HL-60 (cell line): ENCODE measurements around the gene PRR18.

ENCODE experiments used
- DNase-seq, 2 experiments: peaks; one replicate each; pipeline ENCODE4 v3.0.0-alpha.2; 2010 to 2020; ENCODE audit warnings: low read depth in 1 of 2, low spot score in 1 of 2
- H3K27ac ChIP-seq: fragments of 250-450 bp; sonication (Bioruptor Pico); replicated peaks from 2 replicates; pipeline ENCODE4 v1.5.1; 2020; ENCODE audit warnings: mild to moderate bottlenecking, moderate library complexity
- H3K27me3 ChIP-seq: fragments of 250-450 bp; sonication (Bioruptor Pico); 2 replicates; pipeline ENCODE4 v1.5.1; 2021; ENCODE audit warnings: mild to moderate bottlenecking, moderate library complexity; ENCODE audit not compliant: insufficient read depth, poor library complexity, severe bottlenecking
- H3K4me3 ChIP-seq: replicated peaks from 2 replicates; pipeline ENCODE4 v1.5.1; 2011; ENCODE audit warnings: mild to moderate bottlenecking, control low read depth, low read length; ENCODE audit not compliant: insufficient read depth
- GABPA ChIP-seq: IDR thresholded peaks from 2 replicates; pipeline ENCODE4 v1.6.1; 2012; ENCODE audit warnings: low read depth
- POLR2AphosphoS5 ChIP-seq: IDR thresholded peaks from 2 replicates; pipeline ENCODE4 v1.6.1; 2012; ENCODE audit warnings: low read depth
- SPI1 ChIP-seq: IDR thresholded peaks from 2 replicates; pipeline ENCODE4 v1.6.1; 2012; ENCODE audit warnings: low read depth, mild to moderate bottlenecking, borderline replicate concordance
- long read RNA-seq: library from polyadenylated mRNA; unstranded; transcript quantifications from one replicate; pipeline ENCODE4 v2.0.0, GENCODE V29; 2020
- TF ChIP-seq, protein P1 (sequence below): IDR thresholded peaks from one replicate; pipeline ENCODE4 v1.5.1; 2011; ENCODE audit warnings: low read length, control low read depth, inconsistent platforms; ENCODE audit not compliant: insufficient read depth
- TF ChIP-seq, protein P2 (sequence below): IDR thresholded peaks from 2 replicates; pipeline ENCODE4 v1.6.1; 2012; ENCODE audit warnings: low read depth; ENCODE audit not compliant: insufficient replicate concordance

Gene PRR18, protein sequence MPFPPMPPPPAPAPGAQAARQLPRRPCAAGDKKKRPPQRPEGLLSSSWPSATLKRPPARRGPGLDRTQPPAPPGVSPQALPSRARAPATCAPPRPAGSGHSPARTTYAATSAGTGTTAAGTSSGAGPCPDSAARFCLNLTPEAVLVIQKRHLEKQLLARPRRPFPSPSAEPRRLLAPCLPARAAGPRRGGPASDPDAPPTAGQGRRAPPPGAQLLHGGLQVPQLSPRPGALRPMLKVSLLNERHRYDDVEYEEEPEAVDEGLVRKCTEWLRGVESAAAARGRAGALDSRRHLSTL
- long read RNA-seq: 0 reads

DNA sequence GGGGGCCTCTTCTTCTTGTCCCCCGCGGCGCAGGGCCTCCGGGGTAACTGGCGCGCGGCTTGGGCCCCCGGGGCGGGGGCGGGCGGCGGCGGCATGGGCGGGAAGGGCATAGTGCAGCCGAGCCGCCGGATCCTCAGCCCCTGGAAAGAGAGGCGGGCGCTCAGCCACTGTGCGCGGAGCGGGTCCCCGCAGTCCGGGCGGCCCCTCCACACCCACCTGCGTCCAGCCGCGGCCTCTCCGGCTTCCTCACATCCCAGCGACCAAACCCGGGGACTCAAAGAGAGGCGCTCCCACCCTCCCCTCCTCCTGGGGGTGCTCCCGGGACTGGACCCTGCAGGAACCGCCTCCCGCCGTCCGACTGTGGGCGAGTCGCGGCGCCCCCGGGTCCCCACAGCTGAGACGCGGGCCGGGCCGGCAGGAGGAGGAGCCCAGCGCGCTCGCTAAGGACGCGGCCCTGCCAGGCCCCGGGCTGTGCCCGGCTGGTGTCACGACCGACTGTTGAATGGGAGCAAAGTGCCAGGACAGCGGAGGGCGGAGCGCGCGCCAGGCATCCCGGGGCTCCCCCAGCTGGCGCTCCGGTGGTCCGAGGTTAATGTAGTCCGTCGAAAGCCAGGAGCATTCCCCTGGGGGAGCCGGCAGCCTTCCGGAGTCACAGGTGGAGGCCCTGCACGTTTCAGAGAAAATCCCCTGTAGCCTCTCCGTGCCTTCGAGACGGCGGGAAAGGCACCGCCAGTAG is at the start of gene PRR18:
Gene PRR18 (minus strand): TSS at position 360 of the 736 bp plus-strand sequence. CDS start 250 bp downstream, at position 110.
- Histone ChIP-seq H3K27ac (no peak within 1 kb of the TSS), H3K4me3 (peak within 1 kb of the TSS; percentile 36), H3K27me3 (peaks cover 35% of the 10 kb centered on the region)
- DNase-seq: no peak
- TF ChIP-seq, protein P1, sequence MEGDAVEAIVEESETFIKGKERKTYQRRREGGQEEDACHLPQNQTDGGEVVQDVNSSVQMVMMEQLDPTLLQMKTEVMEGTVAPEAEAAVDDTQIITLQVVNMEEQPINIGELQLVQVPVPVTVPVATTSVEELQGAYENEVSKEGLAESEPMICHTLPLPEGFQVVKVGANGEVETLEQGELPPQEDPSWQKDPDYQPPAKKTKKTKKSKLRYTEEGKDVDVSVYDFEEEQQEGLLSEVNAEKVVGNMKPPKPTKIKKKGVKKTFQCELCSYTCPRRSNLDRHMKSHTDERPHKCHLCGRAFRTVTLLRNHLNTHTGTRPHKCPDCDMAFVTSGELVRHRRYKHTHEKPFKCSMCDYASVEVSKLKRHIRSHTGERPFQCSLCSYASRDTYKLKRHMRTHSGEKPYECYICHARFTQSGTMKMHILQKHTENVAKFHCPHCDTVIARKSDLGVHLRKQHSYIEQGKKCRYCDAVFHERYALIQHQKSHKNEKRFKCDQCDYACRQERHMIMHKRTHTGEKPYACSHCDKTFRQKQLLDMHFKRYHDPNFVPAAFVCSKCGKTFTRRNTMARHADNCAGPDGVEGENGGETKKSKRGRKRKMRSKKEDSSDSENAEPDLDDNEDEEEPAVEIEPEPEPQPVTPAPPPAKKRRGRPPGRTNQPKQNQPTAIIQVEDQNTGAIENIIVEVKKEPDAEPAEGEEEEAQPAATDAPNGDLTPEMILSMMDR: no peak
- TF ChIP-seq SPI1 (no peak), POLR2AphosphoS5 (no peak), GABPA (no peak)
- TF ChIP-seq, protein P2, sequence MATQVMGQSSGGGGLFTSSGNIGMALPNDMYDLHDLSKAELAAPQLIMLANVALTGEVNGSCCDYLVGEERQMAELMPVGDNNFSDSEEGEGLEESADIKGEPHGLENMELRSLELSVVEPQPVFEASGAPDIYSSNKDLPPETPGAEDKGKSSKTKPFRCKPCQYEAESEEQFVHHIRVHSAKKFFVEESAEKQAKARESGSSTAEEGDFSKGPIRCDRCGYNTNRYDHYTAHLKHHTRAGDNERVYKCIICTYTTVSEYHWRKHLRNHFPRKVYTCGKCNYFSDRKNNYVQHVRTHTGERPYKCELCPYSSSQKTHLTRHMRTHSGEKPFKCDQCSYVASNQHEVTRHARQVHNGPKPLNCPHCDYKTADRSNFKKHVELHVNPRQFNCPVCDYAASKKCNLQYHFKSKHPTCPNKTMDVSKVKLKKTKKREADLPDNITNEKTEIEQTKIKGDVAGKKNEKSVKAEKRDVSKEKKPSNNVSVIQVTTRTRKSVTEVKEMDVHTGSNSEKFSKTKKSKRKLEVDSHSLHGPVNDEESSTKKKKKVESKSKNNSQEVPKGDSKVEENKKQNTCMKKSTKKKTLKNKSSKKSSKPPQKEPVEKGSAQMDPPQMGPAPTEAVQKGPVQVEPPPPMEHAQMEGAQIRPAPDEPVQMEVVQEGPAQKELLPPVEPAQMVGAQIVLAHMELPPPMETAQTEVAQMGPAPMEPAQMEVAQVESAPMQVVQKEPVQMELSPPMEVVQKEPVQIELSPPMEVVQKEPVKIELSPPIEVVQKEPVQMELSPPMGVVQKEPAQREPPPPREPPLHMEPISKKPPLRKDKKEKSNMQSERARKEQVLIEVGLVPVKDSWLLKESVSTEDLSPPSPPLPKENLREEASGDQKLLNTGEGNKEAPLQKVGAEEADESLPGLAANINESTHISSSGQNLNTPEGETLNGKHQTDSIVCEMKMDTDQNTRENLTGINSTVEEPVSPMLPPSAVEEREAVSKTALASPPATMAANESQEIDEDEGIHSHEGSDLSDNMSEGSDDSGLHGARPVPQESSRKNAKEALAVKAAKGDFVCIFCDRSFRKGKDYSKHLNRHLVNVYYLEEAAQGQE: no peak

DNA sequence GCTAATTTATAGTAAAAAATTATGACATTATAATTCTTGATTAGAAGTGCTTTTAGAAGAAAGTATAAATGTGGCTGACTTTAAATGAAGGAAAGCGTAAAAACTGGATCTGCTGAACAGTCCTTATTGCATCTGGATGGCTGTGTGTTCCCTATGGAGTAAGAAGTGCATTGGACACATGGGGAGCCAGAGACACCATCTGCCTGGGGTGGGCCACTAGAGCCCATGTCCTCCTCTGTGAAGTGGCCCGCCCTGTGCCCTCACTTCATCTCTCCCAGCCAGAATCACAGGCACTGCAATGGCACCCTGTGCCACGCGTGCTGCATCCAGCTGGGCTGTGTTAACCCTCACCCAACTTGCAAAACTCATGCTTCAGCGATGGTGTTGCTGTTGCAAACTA is 47.4 kb upstream of the PRR18 start:
- DNase-seq: no peak
- TF ChIP-seq GABPA (no peak), POLR2AphosphoS5 (no peak), SPI1 (no peak)
- TF ChIP-seq, protein P2: no peak
- TF ChIP-seq, protein P1: no peak
- Histone ChIP-seq H3K27me3 (no peaks in the 10 kb centered on the region), H3K4me3 (no peak overlapping the region), H3K27ac (no peak overlapping the region)

DNA sequence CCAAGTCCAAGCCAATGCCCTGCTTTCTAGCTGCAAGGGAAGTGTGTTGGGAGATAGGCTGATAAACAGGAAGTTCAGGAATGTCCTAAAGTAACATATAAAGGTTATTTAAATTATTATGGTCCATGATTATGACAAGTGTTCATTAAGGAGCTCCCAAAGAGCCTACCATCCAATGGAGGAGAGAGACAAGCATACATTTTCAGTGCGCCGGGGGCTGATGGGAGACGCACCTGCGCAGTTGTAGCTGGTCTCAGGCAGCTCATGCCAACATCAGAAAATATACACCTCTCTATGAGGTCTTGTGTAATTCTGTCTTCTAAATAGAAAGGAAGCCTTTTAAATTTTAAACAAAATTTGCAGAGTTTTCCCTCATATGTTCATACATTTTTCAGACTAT is 46.8 kb upstream of the PRR18 start:
- H3K4me3 ChIP-seq: no peak overlapping the region
- TF ChIP-seq SPI1 (no peak), GABPA (no peak), POLR2AphosphoS5 (no peak)
- TF ChIP-seq, protein P1: no peak
- TF ChIP-seq, protein P2: no peak
- H3K27me3 ChIP-seq: no peaks in the 10 kb centered on the region
- DNase-seq: no peak
- H3K27ac ChIP-seq: no peak overlapping the region
